ENCODE measurements around the gene PWWP2B.

Gene PWWP2B

GRCh38 chr10:132462463-132463332, 65.7 kb downstream of the PWWP2B start:
- no peak for DNase-seq

- no peak for DNase-seq
Measured at GRCh38 chr10:132463333-132464255, 66.6 kb downstream of the PWWP2B start.

- no peak for DNase-seq
Measured at GRCh38 chr10:132464256-132465192, 67.5 kb downstream of the PWWP2B start.

GRCh38 chr10:132465193-132465888, 68.3 kb downstream of the PWWP2B start:
- no peak for DNase-seq

GRCh38 chr10:132465889-132466519, 69.0 kb downstream of the PWWP2B start:
- DNase-seq, result no peak

- no peak for DNase-seq
Measured at GRCh38 chr10:132466520-132467463, 69.8 kb downstream of the PWWP2B start.
